GM19328 (cell line): ENCODE data around the gene TMEM233.

ENCODE experiments used
- ATAC-seq: cut with Tn5 transposase; IDR thresholded peaks from one replicate; pipeline ENCODE4 v1.9.1; 2021; ENCODE audit warnings: mild to moderate bottlenecking, moderate library complexity; ENCODE audit not compliant: unreplicated experiment

The TMEM233 gene

GRCh38 chr12:119593578-119594398 lies at the start of gene TMEM233:
TSS of gene TMEM233 (plus strand) at chr12:119593774. CDS start at chr12:119593849, 75 bp downstream.
- no peak for ATAC-seq

- no peak for ATAC-seq
These were observed 48.6 kb upstream of the TMEM233 start for GRCh38 chr12:119544765-119545625.

- ATAC-seq: no peak
These were observed 47.2 kb upstream of the TMEM233 start for GRCh38 chr12:119546340-119546739.

- no peak for ATAC-seq
These were observed 46.6 kb upstream of the TMEM233 start for GRCh38 chr12:119547001-119547400.

GRCh38 chr12:119556854-119557253 lies 36.7 kb upstream of the TMEM233 start:
- ATAC-seq: no peak

GRCh38 chr12:119565404-119565803 lies 28.2 kb upstream of the TMEM233 start:
- ATAC-seq: no peak

GRCh38 chr12:119570771-119571170 lies 22.8 kb upstream of the TMEM233 start:
- no peak for ATAC-seq

GRCh38 chr12:119573086-119573485 lies 20.5 kb upstream of the TMEM233 start:
- no peak for ATAC-seq

- no peak for ATAC-seq
These were observed 19.3 kb upstream of the TMEM233 start for GRCh38 chr12:119574255-119574654.

GRCh38 chr12:119576118-119576810 lies 17.3 kb upstream of the TMEM233 start:
- ATAC-seq: no peak

GRCh38 chr12:119576915-119577314 lies 16.7 kb upstream of the TMEM233 start:
- no peak for ATAC-seq

GRCh38 chr12:119578112-119578511 lies 15.5 kb upstream of the TMEM233 start:
- ATAC-seq: no peak

- no peak for ATAC-seq
These were observed 4.5 kb upstream of the TMEM233 start for GRCh38 chr12:119589097-119589496.

- ATAC-seq: no peak
These were observed 3.9 kb upstream of the TMEM233 start for GRCh38 chr12:119589634-119590033.

- ATAC-seq: no peak
These were observed 1.3 kb upstream of the TMEM233 start for GRCh38 chr12:119592232-119592631.

GRCh38 chr12:119594399-119594730 lies 791 bp downstream of the TMEM233 start:
- no peak for ATAC-seq

GRCh38 chr12:119594772-119595445 lies 1.3 kb downstream of the TMEM233 start:
- ATAC-seq: no peak

GRCh38 chr12:119598159-119598558 lies 4.6 kb downstream of the TMEM233 start:
- no peak for ATAC-seq

- no peak for ATAC-seq
These were observed 8.5 kb downstream of the TMEM233 start for GRCh38 chr12:119601877-119602733.

- no peak for ATAC-seq
These were observed 9.1 kb downstream of the TMEM233 start for GRCh38 chr12:119602734-119603094.
